HepG2 (cell line): Measurements from ENCODE around the gene IFT122.

ENCODE experiments used
- AFF4 ChIP-seq: sonication (generic); formaldehyde crosslinking; IDR thresholded peaks from 2 replicates; pipeline ENCODE4 v1.4.0; 2020; ENCODE audit warnings: missing genetic modification reagents
- CHCHD3 ChIP-seq: sonication (generic); formaldehyde crosslinking; IDR thresholded peaks from 2 replicates; pipeline ENCODE4 v1.8.0; 2022; ENCODE audit warnings: mild to moderate bottlenecking, missing genetic modification reagents, moderate library complexity
- CTCF ChIP-seq: sonication (generic); formaldehyde crosslinking; IDR thresholded peaks from 2 replicates; pipeline ENCODE4 v1.5.0; 2020; ENCODE audit warnings: mild to moderate bottlenecking, missing genetic modification reagents, moderate library complexity
- EZH2 ChIP-seq: conservative IDR thresholded peaks from 2 replicates; pipeline ENCODE4 v1.6.1; 2012; ENCODE audit warnings: mild to moderate bottlenecking, low read depth, low read length, moderate library complexity
- GTF3A ChIP-seq: sonication (generic); formaldehyde crosslinking; conservative IDR thresholded peaks from 2 replicates; pipeline ENCODE4 v1.4.0; 2020; ENCODE audit warnings: mild to moderate bottlenecking, missing genetic modification reagents
- MTERF4 ChIP-seq: sonication (generic); formaldehyde crosslinking; IDR thresholded peaks from 2 replicates; pipeline ENCODE4 v1.8.0; 2023; ENCODE audit warnings: mild to moderate bottlenecking, missing genetic modification reagents
- NFE2L2 ChIP-seq: fragments of 150-350 bp; IDR thresholded peaks from 2 replicates; pipeline ENCODE4 v1.6.1; 2014; ENCODE audit warnings: low read length
- NKX3-1 ChIP-seq: sonication (generic); formaldehyde crosslinking; IDR thresholded peaks from 2 replicates; pipeline ENCODE4 v1.5.0; 2020; ENCODE audit warnings: missing genetic modification reagents
- PHF21A ChIP-seq: sonication (generic); formaldehyde crosslinking; IDR thresholded peaks from 2 replicates; pipeline ENCODE4 v1.5.0; 2020; ENCODE audit warnings: mild to moderate bottlenecking, missing genetic modification reagents
- SIN3B ChIP-seq: fragments of 150-350 bp; IDR thresholded peaks from 2 replicates; pipeline ENCODE4 v1.6.1; 2014; ENCODE audit warnings: low read length
- TCF7 ChIP-seq: sonication (generic); IDR thresholded peaks from 2 replicates; pipeline ENCODE4 v1.6.1; 2016; ENCODE audit warnings: antibody characterized with exemption, low read depth
- ZNF138 ChIP-seq: sonication (generic); formaldehyde crosslinking; IDR thresholded peaks from 2 replicates; pipeline ENCODE4 v1.5.0; 2020; ENCODE audit warnings: mild to moderate bottlenecking, low read depth, missing genetic modification reagents
- ZNF207 ChIP-seq: fragments of 450-650 bp; IDR thresholded peaks from 2 replicates; pipeline ENCODE4 v1.6.1; 2016; ENCODE audit warnings: antibody characterized with exemption, borderline replicate concordance
- TF ChIP-seq, protein P1 (sequence below): sonication (generic); formaldehyde crosslinking; IDR thresholded peaks from 2 replicates; pipeline ENCODE4 v1.4.0; 2020; ENCODE audit warnings: missing genetic modification reagents

- no peak for TF ChIP-seq AFF4 (CRISPR knock-in tag)
- no peak for TF ChIP-seq CTCF
- TF ChIP-seq NKX3-1 (CRISPR knock-in tag), result no peak
- no peak for TF ChIP-seq EZH2
- TF ChIP-seq TCF7, result no peak
- TF ChIP-seq, protein P1, sequence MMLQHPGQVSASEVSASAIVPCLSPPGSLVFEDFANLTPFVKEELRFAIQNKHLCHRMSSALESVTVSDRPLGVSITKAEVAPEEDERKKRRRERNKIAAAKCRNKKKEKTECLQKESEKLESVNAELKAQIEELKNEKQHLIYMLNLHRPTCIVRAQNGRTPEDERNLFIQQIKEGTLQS (CRISPR knock-in tag), result no peak
- TF ChIP-seq SIN3B, result no peak
- no peak for TF ChIP-seq PHF21A (CRISPR knock-in tag)
- TF ChIP-seq ZNF207, result no peak
- no peak for TF ChIP-seq CHCHD3 (CRISPR knock-in tag)
- no peak for TF ChIP-seq NFE2L2
- no peak for TF ChIP-seq MTERF4
- no peak for TF ChIP-seq ZNF138 (CRISPR knock-in tag)
- TF ChIP-seq GTF3A (CRISPR knock-in tag), result no peak
These were observed 21.0 kb downstream of the IFT122 start for GRCh38 chr3:129461022-129461421.
